GM12892 (cell line): ENCODE results near the gene MYO18B.

Experiments used
- DNase-seq: peaks from one replicate; pipeline ENCODE4 v3.0.0; 2011; ENCODE audit not compliant: insufficient read length
- FAIRE-seq: peaks from 2 replicates; lab custom pipeline; 2011; peaks lifted over from hg19 to GRCh38; lab: Jason Lieb, UNC
- POLR2A ChIP-seq: IDR thresholded peaks from 2 replicates; pipeline ENCODE4 v1.6.1; 2011; ENCODE audit warnings: low read depth, low read length, control low read depth
- POLR2AphosphoS5 ChIP-seq: IDR thresholded peaks from 2 replicates; pipeline ENCODE4 v1.6.1; 2011; ENCODE audit warnings: low read depth, low read length, control low read depth
- TAF1 ChIP-seq: IDR thresholded peaks from 2 replicates; pipeline ENCODE4 v1.6.1; 2011; ENCODE audit warnings: low read depth, mild to moderate bottlenecking, control low read depth, low read length, borderline replicate concordance

MYO18B gene

DNA sequence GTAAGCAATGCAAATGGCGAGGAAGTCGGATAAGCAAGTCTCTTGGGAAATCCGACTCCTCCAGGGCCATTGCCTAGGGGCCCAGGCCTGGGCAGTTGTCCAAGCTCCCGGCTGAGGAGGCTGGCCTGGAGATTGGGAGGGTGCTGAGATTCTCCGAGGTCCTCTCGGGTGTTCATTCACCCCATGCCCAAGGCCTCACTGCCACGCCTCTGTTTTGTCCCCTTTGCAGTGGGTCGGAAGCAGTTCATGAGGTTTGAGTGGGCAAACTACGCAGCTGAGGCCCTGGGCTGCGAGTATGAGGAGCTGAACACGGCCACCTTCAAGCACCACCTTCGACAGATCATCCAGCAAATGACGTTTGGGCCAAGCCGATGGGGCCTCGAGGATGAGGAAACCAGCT lies 81.3 kb downstream of the MYO18B start:
- DNase-seq (no peak), FAIRE-seq (no peak)
- TF ChIP-seq TAF1: no peak
- no peak for TF ChIP-seq POLR2AphosphoS5
- TF ChIP-seq POLR2A: no peak

- no peak for FAIRE-seq
- TF ChIP-seq POLR2A: no peak
- no peak for TF ChIP-seq POLR2AphosphoS5
- TF ChIP-seq TAF1: no peak
- DNase-seq: no peak
Observed at GRCh38 chr22:25824828-25825423, 82.9 kb downstream of the MYO18B start.

DNA sequence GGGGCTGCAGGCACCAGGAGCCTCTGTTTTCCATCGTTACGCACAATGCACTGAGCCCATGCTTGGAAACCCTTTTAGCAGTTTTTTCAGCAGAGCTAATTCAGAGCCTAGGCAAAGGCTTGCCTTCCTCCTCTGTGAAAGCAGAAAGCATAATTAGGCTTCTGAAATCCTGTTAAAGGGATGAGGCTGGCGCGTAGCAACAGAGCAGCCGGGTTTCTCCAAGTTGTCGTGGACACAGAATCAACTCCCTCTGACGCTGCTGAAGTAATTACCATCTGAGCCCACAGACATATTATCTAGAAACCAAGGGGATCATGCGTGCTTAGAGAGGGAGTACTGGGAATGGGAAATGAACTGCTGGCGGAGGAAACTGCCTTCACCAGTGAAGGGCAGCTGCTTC lies 85.4 kb downstream of the MYO18B start:
- TF ChIP-seq TAF1 (no peak), POLR2A (no peak), POLR2AphosphoS5 (no peak)
- DNase-seq (no peak), FAIRE-seq (no peak)

DNA sequence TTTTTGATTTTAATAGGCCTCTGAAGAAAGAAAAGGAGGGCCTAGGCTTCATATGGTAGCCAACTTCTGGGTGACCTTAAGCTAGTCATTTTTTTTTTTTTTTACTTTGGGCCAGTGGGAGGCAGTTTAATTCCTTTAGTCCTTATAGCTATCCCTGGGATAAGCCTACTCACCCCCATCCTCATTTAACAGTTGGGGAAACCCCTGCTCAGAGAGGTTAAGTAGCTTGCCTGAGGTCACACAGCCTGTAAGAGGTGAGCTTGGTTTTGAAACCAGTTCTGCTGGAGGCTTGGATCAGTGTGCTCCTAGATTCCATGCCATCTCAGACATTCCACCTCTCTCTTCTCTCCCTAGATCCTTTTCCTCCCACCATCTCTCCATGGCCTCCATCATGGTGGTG lies 86.4 kb downstream of the MYO18B start:
- TF ChIP-seq TAF1 (no peak), POLR2A (no peak), POLR2AphosphoS5 (no peak)
- FAIRE-seq (no peak), DNase-seq (no peak)

- no peak for FAIRE-seq
- DNase-seq: no peak
- TF ChIP-seq POLR2AphosphoS5 (no peak), POLR2A (no peak), TAF1 (no peak)
Observed at GRCh38 chr22:25829237-25829636, 87.2 kb downstream of the MYO18B start.

DNA sequence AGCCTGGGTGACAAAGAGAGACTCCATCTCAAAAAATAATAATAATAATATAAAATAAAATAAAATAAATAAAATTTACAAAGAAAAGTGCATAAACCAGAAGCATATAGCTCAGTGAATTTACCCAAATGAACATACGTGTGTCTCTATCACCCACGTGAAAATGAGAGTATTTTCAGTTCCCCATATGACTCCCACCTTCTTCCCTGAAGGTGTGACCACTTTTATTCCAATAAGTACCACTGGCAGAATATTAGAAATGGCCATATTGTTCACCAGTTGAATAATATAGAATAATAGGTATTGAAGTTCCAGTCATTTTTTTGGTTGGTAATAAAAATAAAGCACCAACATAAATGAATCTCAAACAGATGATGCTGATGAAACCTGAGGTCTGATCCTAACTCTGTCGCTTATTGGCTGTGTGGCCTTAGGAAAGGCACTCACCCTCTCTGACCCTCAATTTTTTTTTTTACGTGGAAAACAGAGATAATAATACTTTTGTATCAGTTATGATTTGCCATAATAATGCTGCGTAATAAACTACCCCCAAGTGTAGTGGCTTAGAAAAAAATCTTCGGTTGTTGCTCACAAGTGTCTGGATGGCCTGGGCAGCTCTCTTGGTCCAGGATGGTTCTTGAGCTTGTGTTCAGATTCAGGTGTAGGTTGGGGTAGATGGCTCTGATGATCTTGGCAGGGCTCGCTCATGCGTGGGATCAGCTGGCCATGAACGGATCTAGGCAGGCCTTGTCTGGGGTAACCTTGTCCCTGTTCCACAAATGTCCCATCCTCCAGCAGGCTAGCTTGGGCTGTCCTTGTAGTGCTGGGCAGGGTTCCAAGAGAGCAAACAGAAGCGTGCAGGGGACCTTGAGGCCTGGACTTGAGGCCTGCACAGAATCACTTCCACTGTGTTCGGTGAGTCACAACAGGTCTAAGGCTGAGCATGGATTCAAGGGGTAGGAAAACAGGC lies 88.1 kb downstream of the MYO18B start:
- no peak for DNase-seq
- FAIRE-seq: no peak
- TF ChIP-seq POLR2AphosphoS5: no peak
- no peak for TF ChIP-seq POLR2A
- TF ChIP-seq TAF1: no peak

GRCh38 chr22:25833091-25833490 lies 91.1 kb downstream of the MYO18B start:
- no peak for TF ChIP-seq POLR2A
- no peak for TF ChIP-seq POLR2AphosphoS5
- no peak for TF ChIP-seq TAF1
- FAIRE-seq (no peak), DNase-seq (no peak)

- no peak for DNase-seq
- FAIRE-seq: no peak
- TF ChIP-seq POLR2A (no peak), POLR2AphosphoS5 (no peak), TAF1 (no peak)
Observed at GRCh38 chr22:25833676-25834075, 91.7 kb downstream of the MYO18B start.

DNA sequence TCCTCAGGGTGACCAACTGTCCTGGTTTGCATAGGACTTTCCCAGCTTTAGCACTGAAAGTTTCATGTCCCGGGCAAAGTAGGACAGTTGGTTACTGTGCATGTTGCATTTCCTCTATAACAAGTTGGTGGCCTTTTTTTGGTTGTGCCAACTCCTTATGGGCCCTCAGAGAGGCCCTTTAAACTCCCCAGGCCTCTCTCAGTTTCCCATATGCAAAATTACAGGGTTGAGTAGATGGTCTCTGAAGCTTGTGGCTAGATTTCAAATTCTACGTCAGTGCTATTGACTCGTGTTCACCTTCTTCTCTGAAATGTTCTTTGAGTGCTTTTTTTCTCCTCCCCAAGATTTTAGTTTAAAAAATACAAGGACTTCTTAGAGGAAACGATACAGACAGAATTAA lies 92.5 kb downstream of the MYO18B start:
- no peak for TF ChIP-seq TAF1
- TF ChIP-seq POLR2A: no peak
- TF ChIP-seq POLR2AphosphoS5: no peak
- no peak for DNase-seq
- no peak for FAIRE-seq

DNA sequence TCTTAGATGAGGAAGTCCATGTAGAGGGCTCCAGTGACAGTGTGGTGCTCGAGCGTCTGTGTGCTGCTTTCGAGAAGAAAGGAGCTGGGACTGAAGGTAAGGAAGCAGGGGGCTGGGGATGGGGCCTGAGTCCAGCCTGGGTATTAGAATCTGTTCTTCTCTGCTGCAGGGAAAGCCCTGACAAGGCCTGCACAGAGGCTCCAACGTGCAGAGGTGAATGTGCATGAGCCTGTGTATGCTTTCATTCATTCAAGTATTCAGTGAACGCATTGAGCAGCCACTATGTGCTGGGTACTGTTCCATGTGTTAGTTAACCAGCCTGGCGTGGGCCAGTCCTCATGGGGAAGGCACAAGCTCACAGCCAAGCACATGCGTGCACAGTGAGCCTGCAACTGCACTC lies 93.4 kb downstream of the MYO18B start:
- no peak for DNase-seq
- FAIRE-seq: no peak
- no peak for TF ChIP-seq POLR2A
- TF ChIP-seq TAF1: no peak
- TF ChIP-seq POLR2AphosphoS5: no peak

DNA sequence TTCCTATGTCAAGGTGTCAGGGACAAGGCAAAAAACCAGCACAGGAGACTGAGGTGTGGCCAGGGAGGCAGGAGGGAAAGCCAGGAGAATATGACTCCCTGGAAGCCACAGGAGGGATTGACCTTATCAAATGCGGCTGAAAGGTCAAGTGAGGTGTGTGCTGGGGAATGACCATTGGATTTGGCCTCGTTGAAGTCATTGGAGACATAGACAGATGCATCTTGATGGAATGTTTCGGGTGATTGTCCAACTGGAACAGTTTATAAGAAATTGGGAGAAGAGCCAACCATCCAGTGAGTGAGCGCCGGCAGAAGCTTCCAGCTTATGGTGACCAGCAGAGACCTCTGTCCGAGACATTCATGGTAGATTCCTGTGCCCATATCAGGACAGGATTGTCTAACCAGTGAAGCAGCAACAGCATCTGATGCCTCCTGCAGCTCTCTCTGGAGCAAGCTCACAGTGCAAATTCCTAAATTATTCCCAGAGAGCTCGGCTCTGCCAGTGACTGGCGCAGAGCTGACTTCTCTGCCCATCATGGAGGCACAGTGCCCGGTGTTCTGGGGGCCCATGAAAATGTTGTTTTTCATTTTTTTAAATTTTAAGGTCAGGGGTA lies 95.4 kb downstream of the MYO18B start:
- DNase-seq (no peak), FAIRE-seq (no peak)
- TF ChIP-seq POLR2AphosphoS5 (no peak), POLR2A (no peak), TAF1 (no peak)

GRCh38 chr22:25838960-25839741 lies 97.2 kb downstream of the MYO18B start:
- DNase-seq: no peak
- TF ChIP-seq POLR2A: no peak
- no peak for TF ChIP-seq POLR2AphosphoS5
- no peak for TF ChIP-seq TAF1
- FAIRE-seq: no peak
